Cardiac muscle cell (in vitro differentiated cells and primary cell): ENCODE results near the gene AP4B1. TPM values are rescaled to one million over a fixed set of nuclear protein-coding genes. Genes with fewer than 3 reads are reported as not detected.
A peak's percentile ranks its signal among the peaks of the same experiment; 100 is the strongest.

Experiments used
- DNase-seq, 2 donors: peaks; one replicate each; pipeline versions ENCODE4 v3.0.0 to v3.0.0-alpha.2; 2010 to 2017; ENCODE audit warnings: low read depth in 1 of 2, low spot score in 1 of 2
- H3K27ac ChIP-seq: fragments of 200-600 bp; sonication (generic); 2 replicates; pipeline ENCODE4 v1.5.1; 2016
- H3K27me3 ChIP-seq: fragments of 200-600 bp; sonication (generic); 2 replicates; pipeline ENCODE4 v1.6.0; 2016; ENCODE audit warnings: control low read depth
- H3K36me3 ChIP-seq: fragments of 200-600 bp; sonication (generic); 2 replicates; pipeline ENCODE4 v1.5.1; 2016; ENCODE audit warnings: control low read depth
- H3K4me1 ChIP-seq: fragments of 200-600 bp; sonication (generic); 2 replicates; pipeline ENCODE4 v1.8.1; 2017; ENCODE audit warnings: low read depth, mild to moderate bottlenecking, mixed run types
- H3K4me3 ChIP-seq: fragments of 200-600 bp; sonication (generic); 2 replicates; pipeline ENCODE4 v1.5.1; 2016; ENCODE audit warnings: mild to moderate bottlenecking
- H3K9me3 ChIP-seq: fragments of 200-600 bp; sonication (generic); 2 replicates; pipeline ENCODE4 v1.5.1; 2017; ENCODE audit warnings: low read depth, mild to moderate bottlenecking, control low read depth
- polyA plus RNA-seq: library from polyadenylated mRNA; unstranded; fragments of >200 nt; fragmentation: Nextera tagmentation; extraction: Ambion mirVana; gene quantifications from 2 replicates; pipeline ENCODE4 v1.2.1, GENCODE V29; 2016
- total RNA-seq: library from RNA; depleted of rRNA; stranded (reverse); fragments of >200 nt; gene quantifications from 2 replicates; pipeline ENCODE4 v1.2.3, GENCODE V29; 2016
- TF ChIP-seq, protein P1 (sequence below): IDR thresholded peaks from 2 replicates; pipeline ENCODE4 v1.5.1; 2012; ENCODE audit warnings: low read depth, mild to moderate bottlenecking, low read length

Gene AP4B1
- total and polyA plus RNA-seq, 2 experiments from 2014 or later = 18.3 to 18.8 TPM

DNA sequence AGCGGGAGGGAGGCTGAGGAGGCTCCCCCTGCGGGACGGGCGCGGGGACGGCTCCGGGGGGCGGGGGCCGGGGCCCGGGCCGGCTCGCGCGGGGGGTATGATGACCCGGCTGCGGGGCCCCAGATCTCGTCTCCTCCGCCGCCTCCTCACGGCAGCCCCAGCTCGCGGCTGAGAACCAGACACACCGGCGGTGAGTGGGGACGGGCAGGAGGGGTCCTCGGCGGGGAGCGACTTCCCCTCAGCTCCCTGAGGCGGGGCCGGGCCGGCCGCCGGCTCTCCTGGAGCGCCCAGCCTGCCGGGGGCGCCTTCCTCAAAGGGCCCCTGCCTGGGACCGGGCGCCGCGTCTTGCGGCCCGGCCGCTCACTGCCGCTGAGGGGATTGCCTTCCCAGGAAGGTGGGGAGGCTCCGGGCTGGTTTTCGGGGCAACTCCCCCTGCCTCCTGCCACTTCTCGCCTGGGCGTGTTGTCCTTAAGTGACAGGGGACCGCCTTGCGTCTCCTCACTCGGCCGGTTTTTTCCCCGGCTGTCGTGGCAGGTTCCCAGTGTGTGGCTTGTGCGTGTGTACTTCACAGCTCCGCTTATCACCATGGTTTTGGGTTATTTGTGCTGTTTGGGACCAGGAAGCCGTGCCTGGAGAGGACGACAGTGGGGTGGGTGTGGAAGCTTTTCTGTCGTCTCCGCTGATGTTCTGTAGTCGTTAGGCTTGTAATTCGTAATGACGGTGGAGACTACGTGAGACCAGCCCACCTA lies 25.3 kb upstream of the AP4B1 start:
- H3K27me3 ChIP-seq = no peaks in the 10 kb centered on the region
- H3K4me1 ChIP-seq = peaks cover 24% of the 10 kb centered on the region
- TF ChIP-seq, protein P1, sequence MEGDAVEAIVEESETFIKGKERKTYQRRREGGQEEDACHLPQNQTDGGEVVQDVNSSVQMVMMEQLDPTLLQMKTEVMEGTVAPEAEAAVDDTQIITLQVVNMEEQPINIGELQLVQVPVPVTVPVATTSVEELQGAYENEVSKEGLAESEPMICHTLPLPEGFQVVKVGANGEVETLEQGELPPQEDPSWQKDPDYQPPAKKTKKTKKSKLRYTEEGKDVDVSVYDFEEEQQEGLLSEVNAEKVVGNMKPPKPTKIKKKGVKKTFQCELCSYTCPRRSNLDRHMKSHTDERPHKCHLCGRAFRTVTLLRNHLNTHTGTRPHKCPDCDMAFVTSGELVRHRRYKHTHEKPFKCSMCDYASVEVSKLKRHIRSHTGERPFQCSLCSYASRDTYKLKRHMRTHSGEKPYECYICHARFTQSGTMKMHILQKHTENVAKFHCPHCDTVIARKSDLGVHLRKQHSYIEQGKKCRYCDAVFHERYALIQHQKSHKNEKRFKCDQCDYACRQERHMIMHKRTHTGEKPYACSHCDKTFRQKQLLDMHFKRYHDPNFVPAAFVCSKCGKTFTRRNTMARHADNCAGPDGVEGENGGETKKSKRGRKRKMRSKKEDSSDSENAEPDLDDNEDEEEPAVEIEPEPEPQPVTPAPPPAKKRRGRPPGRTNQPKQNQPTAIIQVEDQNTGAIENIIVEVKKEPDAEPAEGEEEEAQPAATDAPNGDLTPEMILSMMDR = peak; percentile 23
- H3K27ac ChIP-seq = peak overlapping the region; percentile 88
- H3K4me3 ChIP-seq = peak overlapping the region; percentile 85
- H3K9me3 ChIP-seq = no peaks in the 10 kb centered on the region
- no peaks in the 10 kb centered on the region for H3K36me3 ChIP-seq
- peak; percentile 34 to 71 for DNase-seq

DNA sequence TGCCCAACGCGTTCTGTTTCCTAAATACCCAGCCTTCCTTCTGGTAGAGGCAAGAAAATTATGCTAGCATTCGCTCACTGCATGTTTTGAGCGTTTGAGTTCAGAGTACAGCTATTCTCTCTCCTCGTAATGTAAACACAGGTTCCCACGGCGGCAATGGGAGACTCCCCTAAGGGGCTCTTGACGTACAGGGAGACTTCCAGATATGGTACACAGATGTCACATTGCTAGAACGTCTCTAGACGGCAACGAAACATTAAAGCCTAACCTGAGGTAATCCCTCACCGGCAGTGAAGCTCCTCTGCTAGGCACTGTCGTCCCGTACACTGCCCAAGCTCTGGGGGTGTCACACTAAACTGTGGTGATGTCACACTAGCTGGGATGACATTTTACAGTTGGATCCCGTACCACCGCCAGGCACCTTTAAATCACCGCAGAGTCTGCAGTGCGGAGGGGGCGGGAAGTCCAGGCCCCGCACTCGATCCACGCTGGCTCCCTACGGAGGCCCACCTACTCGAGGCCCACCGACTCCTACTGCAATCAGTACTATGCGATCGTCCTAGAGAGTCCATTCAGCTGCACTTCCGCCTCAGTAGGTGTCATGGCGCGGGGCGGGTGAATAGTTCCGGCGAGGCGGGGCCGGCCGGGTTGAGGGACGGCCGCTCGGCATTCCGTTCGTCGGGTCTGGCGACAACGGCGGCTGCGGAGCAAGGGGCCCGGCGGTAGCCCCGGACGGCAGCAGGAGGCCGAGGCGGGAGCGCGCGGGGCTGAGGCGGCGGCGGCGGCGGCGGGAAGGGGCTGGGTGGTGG lies 24.5 kb upstream of the AP4B1 start, which contains the start of gene HIPK1:
TSS of gene HIPK1 (plus strand) at position 384 of the 809 bp plus-strand sequence.
- peak within 1 kb of the TSS; percentile 85 for H3K4me3 ChIP-seq
- H3K27ac ChIP-seq = peak within 1 kb of the TSS; percentile 88
- H3K9me3 ChIP-seq = no peaks in the 10 kb centered on the region
- TF ChIP-seq, protein P1 = no peak
- DNase-seq = peak; percentile 92 to 98
- H3K36me3 ChIP-seq = no peaks in the 10 kb centered on the region
- H3K4me1 ChIP-seq = peaks cover 24% of the 10 kb centered on the region
- H3K27me3 ChIP-seq = peaks cover under 1% of the 10 kb centered on the region

DNA sequence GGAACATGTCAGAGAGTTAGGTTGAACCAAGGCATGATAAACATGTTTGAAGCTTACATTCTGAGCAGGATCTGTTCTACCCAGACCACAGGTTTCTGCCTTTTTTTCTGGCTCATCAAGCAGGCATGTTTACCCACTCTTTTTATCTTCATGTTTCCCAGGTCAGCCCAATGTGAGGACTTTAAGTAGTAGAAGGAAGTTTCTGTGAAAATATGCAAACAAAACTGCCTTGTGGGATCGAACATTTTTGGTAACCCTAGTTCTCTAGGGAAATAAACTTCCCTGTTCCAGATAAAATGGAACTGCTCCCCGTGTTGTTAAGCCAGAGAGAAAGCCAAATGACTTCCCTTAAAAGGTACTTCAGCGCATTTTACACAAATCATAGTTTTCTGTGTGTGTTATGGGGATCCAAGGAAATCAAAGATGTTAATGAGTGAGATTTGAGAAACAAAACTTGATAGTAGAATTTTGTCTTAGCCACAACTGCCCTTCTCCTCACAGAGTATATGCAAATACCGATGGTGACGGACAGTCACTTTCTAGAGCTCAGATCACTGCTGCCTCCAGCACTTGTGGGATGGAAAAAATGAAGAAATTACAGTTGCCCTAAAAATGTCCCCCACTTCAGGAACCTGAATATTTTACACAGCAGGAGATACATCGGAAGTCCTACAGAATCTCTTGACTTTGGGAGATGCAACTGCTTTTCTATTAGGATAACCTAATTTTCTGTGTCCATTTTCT lies 23.8 kb upstream of the AP4B1 start:
- Histone ChIP-seq H3K9me3 (no peaks in the 10 kb centered on the region), H3K4me3 (peak overlapping the region; percentile 85), H3K4me1 (peaks cover 24% of the 10 kb centered on the region), H3K27ac (peak overlapping the region; percentile 88), H3K27me3 (peaks cover 9% of the 10 kb centered on the region), H3K36me3 (no peaks in the 10 kb centered on the region)
- TF ChIP-seq, protein P1 = no peak
- no peak for DNase-seq

DNA sequence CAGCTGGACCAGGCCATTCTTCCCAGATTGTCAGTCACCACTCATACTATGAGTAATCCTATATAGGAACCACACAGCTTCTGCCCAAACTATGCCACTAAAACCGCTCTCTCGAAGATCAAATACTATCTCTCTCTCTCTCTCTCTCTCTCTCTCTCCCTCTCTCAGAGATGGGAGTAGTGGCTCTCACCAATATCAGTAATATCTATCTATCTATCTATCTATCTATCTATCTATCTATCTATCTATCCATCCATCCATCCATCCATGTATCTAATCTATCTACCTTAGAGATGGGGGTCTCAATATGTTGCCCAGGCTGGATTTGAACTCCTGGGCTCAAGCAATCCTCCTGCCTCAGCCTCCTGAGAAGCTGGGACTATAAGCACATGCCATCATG lies 19.9 kb upstream of the AP4B1 start:
- Histone ChIP-seq H3K27me3 (peaks cover 17% of the 10 kb centered on the region), H3K4me3 (no peak overlapping the region), H3K36me3 (no peaks in the 10 kb centered on the region), H3K4me1 (peaks cover 8% of the 10 kb centered on the region), H3K27ac (no peak overlapping the region), H3K9me3 (no peaks in the 10 kb centered on the region)
- TF ChIP-seq, protein P1 = no peak
- no peak for DNase-seq

DNA sequence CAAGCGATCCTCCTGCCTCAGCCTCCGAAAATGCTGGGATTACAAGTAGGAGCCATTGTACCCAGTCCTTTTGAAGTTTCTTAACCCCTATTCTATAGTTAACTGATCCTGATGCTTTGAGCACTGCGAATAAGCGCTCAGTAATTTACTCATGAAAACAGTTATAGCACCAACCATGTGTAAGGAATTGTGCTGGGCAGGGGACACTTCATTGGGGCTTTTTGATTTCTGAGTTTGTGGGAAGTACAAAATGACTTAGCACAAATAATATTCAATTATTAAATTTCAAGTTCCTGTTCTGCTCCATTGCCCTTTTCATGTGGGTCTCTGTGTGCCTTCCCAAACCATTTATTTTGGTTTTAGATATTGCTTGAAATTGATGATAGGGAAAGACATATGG lies 18.4 kb upstream of the AP4B1 start:
- H3K27ac ChIP-seq = no peak overlapping the region
- peaks cover 22% of the 10 kb centered on the region for H3K27me3 ChIP-seq
- peaks cover under 1% of the 10 kb centered on the region for H3K4me1 ChIP-seq
- no peaks in the 10 kb centered on the region for H3K9me3 ChIP-seq
- no peak for DNase-seq
- no peaks in the 10 kb centered on the region for H3K36me3 ChIP-seq
- TF ChIP-seq, protein P1 = no peak
- H3K4me3 ChIP-seq = no peak overlapping the region
